Endothelial cell of umbilical vein (primary cell): Measurements from ENCODE around the gene COL17A1. TPM values are rescaled to one million over a fixed set of nuclear protein-coding genes. Genes with fewer than 3 reads are reported as not detected.

Source experiments
- BruUV-seq: library from RNA; stranded (reverse); fragments of 400-500 nt; replicated peaks from 2 replicates; lab custom pipeline; 2021; lab: Mats Ljungman, UMichigan
- CTCF ChIA-PET: fragments of 300-600, 350-600 bp; sonication (Branson Sonifier 250); formaldehyde crosslinking; loops from one replicate; lab custom pipeline; 2021; ENCODE audit warnings: antibody characterized with exemption, inconsistent platforms; lab: Charles Lee
- POLR2A ChIA-PET: fragments of 300-600, 350-600 bp; sonication (Branson Sonifier 250); formaldehyde crosslinking; loops from one replicate; lab custom pipeline; 2021; ENCODE audit warnings: antibody characterized with exemption, inconsistent platforms; lab: Charles Lee
- DNase-seq: peaks from one replicate; pipeline ENCODE4 v3.0.0-alpha.2; 2011; ENCODE audit warnings: low read depth, low spot score
- FAIRE-seq: peaks from 2 replicates; lab custom pipeline; 2011; peaks lifted over from hg19 to GRCh38; lab: Jason Lieb, UNC
- H2AFZ ChIP-seq: 2 replicates; pipeline ENCODE4 v1.6.0; 2012; ENCODE audit warnings: low read depth, low read length, control low read depth, inconsistent platforms
- H3K27ac ChIP-seq: 2 replicates; pipeline ENCODE4 v1.5.1; 2011; ENCODE audit warnings: low read depth, mild to moderate bottlenecking, control low read depth, low read length, moderate library complexity; ENCODE audit not compliant: insufficient read depth
- H3K27me3 ChIP-seq, 2 experiments: 2 replicates each; pipeline versions ENCODE4 v1.6.0 to v1.6.1; 2011; ENCODE audit warnings: low read length in 2 of 2, mixed read lengths in 1 of 2; ENCODE audit not compliant: control insufficient read depth in 2 of 2, insufficient read depth in 2 of 2
- H3K36me3 ChIP-seq, 2 experiments: 2 replicates in 1 of 2; 3 replicates in 1 of 2; pipeline ENCODE4 v1.5.1; 2011; ENCODE audit warnings: low read length in 2 of 2, mild to moderate bottlenecking in 1 of 2, moderate library complexity in 1 of 2; ENCODE audit not compliant: control insufficient read depth in 2 of 2, insufficient read depth in 2 of 2; ENCODE audit errors: extremely low read depth in 1 of 2
- H3K4me1 ChIP-seq: 3 replicates; pipeline ENCODE4 v1.5.1; 2011; ENCODE audit warnings: mild to moderate bottlenecking, low read length; ENCODE audit not compliant: control insufficient read depth, insufficient read depth; ENCODE audit errors: extremely low read depth
- H3K4me2 ChIP-seq: 2 replicates; pipeline ENCODE4 v1.6.1; 2011; ENCODE audit warnings: low read length, control low read depth, mixed read lengths; ENCODE audit not compliant: insufficient read depth
- H3K4me3 ChIP-seq, 3 experiments: fragments of 200-600 bp in 1 of 3; sonication (generic), shearing (Covaris generic) in 1 of 3; replicated peaks in 1 of 3; 2 replicates each; pipeline ENCODE4 v1.5.1; 2011 to 2016; ENCODE audit warnings: control low read depth in 3 of 3, low read length in 3 of 3, mild to moderate bottlenecking in 2 of 3, inconsistent platforms in 1 of 3, low read depth in 1 of 3, moderate library complexity in 1 of 3; ENCODE audit not compliant: insufficient read depth in 1 of 3
- H3K79me2 ChIP-seq: 2 replicates; pipeline ENCODE4 v1.6.0; 2012; ENCODE audit warnings: low read length, inconsistent platforms; ENCODE audit not compliant: control insufficient read depth, insufficient read depth
- H3K9ac ChIP-seq: replicated peaks from 2 replicates; pipeline ENCODE3; 2011; ENCODE audit warnings: low read length, control low read depth; ENCODE audit not compliant: insufficient read depth; ENCODE audit errors: extremely low read depth
- H3K9me1 ChIP-seq: replicated peaks from 3 replicates; pipeline ENCODE4 v1.6.0; 2011; ENCODE audit warnings: mild to moderate bottlenecking, low read length; ENCODE audit not compliant: control insufficient read depth, insufficient read depth; ENCODE audit errors: extremely low read depth
- H3K9me3 ChIP-seq: replicated peaks from 2 replicates; pipeline ENCODE4 v1.5.1; 2012; ENCODE audit warnings: low read length, inconsistent platforms; ENCODE audit not compliant: control insufficient read depth, insufficient read depth
- H4K20me1 ChIP-seq: replicated peaks from 2 replicates; pipeline ENCODE3; 2011; ENCODE audit warnings: mild to moderate bottlenecking, low read length; ENCODE audit not compliant: control insufficient read depth, insufficient read depth; ENCODE audit errors: extremely low read depth
- EZH2 ChIP-seq: IDR thresholded peaks from 2 replicates; pipeline ENCODE4 v1.6.1; 2012; ENCODE audit warnings: borderline replicate concordance, low read depth, mild to moderate bottlenecking, moderate library complexity, low read length, inconsistent platforms; ENCODE audit not compliant: severe bottlenecking
- FOS ChIP-seq: IDR thresholded peaks from 2 replicates; pipeline ENCODE4 v1.6.1; 2011; ENCODE audit warnings: mild to moderate bottlenecking, low read length, moderate library complexity, borderline replicate concordance; ENCODE audit not compliant: insufficient read depth
- GATA2 ChIP-seq: IDR thresholded peaks from 2 replicates; pipeline ENCODE4 v1.7.0; 2011; ENCODE audit warnings: low read depth, mild to moderate bottlenecking, moderate library complexity, mixed read lengths, low read length; ENCODE audit not compliant: insufficient read length, insufficient read depth
- JUN ChIP-seq: IDR thresholded peaks from 2 replicates; pipeline ENCODE4 v1.6.1; 2011; ENCODE audit warnings: borderline replicate concordance, low read depth; ENCODE audit not compliant: insufficient read length, insufficient read depth
- MYC ChIP-seq: IDR thresholded peaks from one replicate; pipeline ENCODE4 v1.6.1; 2011; ENCODE audit warnings: mild to moderate bottlenecking, low read depth, low read length
- POLR2A ChIP-seq: IDR thresholded peaks from 2 replicates; pipeline ENCODE4 v1.6.1; 2012; ENCODE audit warnings: low read depth, mild to moderate bottlenecking, control low read depth, low read length
- POLR2AphosphoS5 ChIP-seq: IDR thresholded peaks from 2 replicates; pipeline ENCODE4 v1.6.1; 2012; ENCODE audit warnings: low read depth, mild to moderate bottlenecking, control low read depth, low read length, moderate library complexity; ENCODE audit not compliant: insufficient read depth
- dilution Hi-C: fragments of 300-500 bp; cut with MboI; formaldehyde crosslinking; loops from one replicate; pipeline ENCODE4 v1.15.0; 2019; ENCODE audit warnings: low sequenced_read_pairs; ENCODE audit not compliant: extremely low pct_ligation_motif_present
- intact Hi-C: fragments of 100-400 bp; cut with micrococcal nuclease; formaldehyde crosslinking; loops from one replicate; pipeline ENCODE4 v1.10.0; 2022
- polyA plus RNA-seq, 4 experiments: library from polyadenylated mRNA; depleted of rRNA in 3 of 4; stranded (reverse) in 3 of 4; unstranded in 1 of 4; fragments of >200 nt; gene quantifications; 2 replicates each; pipeline versions ENCODE4 v1.2.1 to v1.2.3, GENCODE V29; 2011 to 2012; ENCODE audit warnings: missing spikeins in 1 of 4
- total RNA-seq: library from RNA; stranded (reverse); gene quantifications from 2 replicates; pipeline ENCODE4 v1.2.3, GENCODE V29; 2021
- TF ChIP-seq, protein P1 (sequence below): IDR thresholded peaks from 2 replicates; pipeline ENCODE4 v1.6.1; 2011; ENCODE audit not compliant: insufficient read depth, insufficient read length
- TF ChIP-seq, protein P2 (sequence below), 2 donors: IDR thresholded peaks; 1 replicate in 1 of 2; 2 replicates in 1 of 2; pipeline ENCODE4 v1.5.1; 2011; ENCODE audit warnings: low read length in 2 of 2, mild to moderate bottlenecking in 2 of 2, moderate library complexity in 2 of 2, control low read depth in 1 of 2, inconsistent platforms in 1 of 2, low read depth in 1 of 2; ENCODE audit not compliant: insufficient read depth in 1 of 2; ENCODE audit errors: extremely low read depth in 1 of 2

Gene COL17A1
- total and polyA plus RNA-seq, 2 donors (not counting 3 experiments of a cell fraction or from before 2014, with no cell fraction given), result 0.57 to 1.3 TPM

DNA sequence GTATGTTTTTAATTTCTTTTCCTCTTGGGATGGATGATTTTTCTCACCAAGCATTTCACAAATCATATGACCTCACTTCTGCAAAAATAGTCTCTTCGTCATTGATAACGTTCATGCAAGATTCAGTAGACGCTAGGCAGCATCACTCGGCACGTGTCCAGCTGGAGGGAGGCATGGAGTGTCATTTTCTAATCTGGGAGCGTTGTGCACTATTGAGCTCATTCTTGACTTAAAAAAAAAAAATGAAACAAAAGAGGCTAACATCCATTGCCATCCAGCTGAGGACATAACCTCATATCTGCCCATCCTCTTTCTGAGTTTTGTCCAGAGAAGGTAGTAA lies 56.2 kb downstream of the COL17A1 start:
- TF ChIP-seq MYC (no peak), POLR2AphosphoS5 (no peak), FOS (no peak), JUN (no peak), GATA2 (no peak), POLR2A (no peak), EZH2 (no peak)
- TF ChIP-seq, protein P1, sequence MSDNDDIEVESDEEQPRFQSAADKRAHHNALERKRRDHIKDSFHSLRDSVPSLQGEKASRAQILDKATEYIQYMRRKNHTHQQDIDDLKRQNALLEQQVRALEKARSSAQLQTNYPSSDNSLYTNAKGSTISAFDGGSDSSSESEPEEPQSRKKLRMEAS, result no peak
- TF ChIP-seq, protein P2, sequence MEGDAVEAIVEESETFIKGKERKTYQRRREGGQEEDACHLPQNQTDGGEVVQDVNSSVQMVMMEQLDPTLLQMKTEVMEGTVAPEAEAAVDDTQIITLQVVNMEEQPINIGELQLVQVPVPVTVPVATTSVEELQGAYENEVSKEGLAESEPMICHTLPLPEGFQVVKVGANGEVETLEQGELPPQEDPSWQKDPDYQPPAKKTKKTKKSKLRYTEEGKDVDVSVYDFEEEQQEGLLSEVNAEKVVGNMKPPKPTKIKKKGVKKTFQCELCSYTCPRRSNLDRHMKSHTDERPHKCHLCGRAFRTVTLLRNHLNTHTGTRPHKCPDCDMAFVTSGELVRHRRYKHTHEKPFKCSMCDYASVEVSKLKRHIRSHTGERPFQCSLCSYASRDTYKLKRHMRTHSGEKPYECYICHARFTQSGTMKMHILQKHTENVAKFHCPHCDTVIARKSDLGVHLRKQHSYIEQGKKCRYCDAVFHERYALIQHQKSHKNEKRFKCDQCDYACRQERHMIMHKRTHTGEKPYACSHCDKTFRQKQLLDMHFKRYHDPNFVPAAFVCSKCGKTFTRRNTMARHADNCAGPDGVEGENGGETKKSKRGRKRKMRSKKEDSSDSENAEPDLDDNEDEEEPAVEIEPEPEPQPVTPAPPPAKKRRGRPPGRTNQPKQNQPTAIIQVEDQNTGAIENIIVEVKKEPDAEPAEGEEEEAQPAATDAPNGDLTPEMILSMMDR (IDR thresholded peaks at IDR 0.05; ENCODE audit: extremely low read depth in 1 of 2, insufficient read depth in 1 of 2, low read depth in 1 of 2, low read length in 2 of 2), result no peak
- FAIRE-seq, result no peak
- Histone ChIP-seq H3K27ac (no peak overlapping the region), H3K79me2 (no peaks in the 10 kb centered on the region), H3K4me2 (no peak overlapping the region), H3K9me1 (no peaks in the 10 kb centered on the region), H3K4me3 (no peak overlapping the region), H3K36me3 (peaks cover 3 to 4% of the 10 kb centered on the region in 2 experiments), H3K4me1 (peaks cover 4% of the 10 kb centered on the region), H2AFZ (no peak overlapping the region), H4K20me1 (no peaks in the 10 kb centered on the region), H3K27me3 (no peaks in the 10 kb centered on the region), H3K9ac (no peak overlapping the region), H3K9me3 (no peaks in the 10 kb centered on the region)
- DNase-seq, result no peak
- dilution Hi-C loops, result no loop called here
- ChIA-PET CTCF (interaction anchor here (0.9 to 2.7 kb wide), 5 partner anchors 12 to 142 kb away, joined by 3 to 16 read pairs (median 4); partner anchors contain the start of gene SFR1), POLR2A (no interaction called here)
- BruUV-seq, result no TSS peak
- intact Hi-C loops, result no loop called here
